Mesothelial cell of epicardium (in vitro differentiated cells): Measurements from ENCODE around the gene CROCC2. TPM values are rescaled to one million over a fixed set of nuclear protein-coding genes. Genes with fewer than 3 reads are reported as not detected.

Source experiments
- DNase-seq, 2 experiments: peaks; one replicate each; pipeline ENCODE4 v3.0.0; 2021; ENCODE audit warnings: low spot score in 2 of 2; ENCODE audit not compliant: unreplicated experiment in 2 of 2
- H3K27ac Mint-ChIP-seq: 2 replicates; pipeline ENCODE4 v1.8.0; 2021; ENCODE audit warnings: mixed read lengths
- H3K27me3 Mint-ChIP-seq: 2 replicates; pipeline ENCODE4 v1.8.0; 2021; ENCODE audit warnings: low read depth, mixed read lengths
- H3K36me3 Mint-ChIP-seq: 2 replicates; pipeline ENCODE4 v1.8.0; 2021; ENCODE audit warnings: mixed read lengths
- H3K4me1 Mint-ChIP-seq: 2 replicates; pipeline ENCODE4 v1.8.0; 2021; ENCODE audit warnings: mixed read lengths
- H3K4me3 Mint-ChIP-seq: 2 replicates; pipeline ENCODE4 v1.8.0; 2021; ENCODE audit warnings: mild to moderate bottlenecking, moderate library complexity, mixed read lengths
- H3K9me3 Mint-ChIP-seq: 2 replicates; pipeline ENCODE4 v1.8.0; 2021; ENCODE audit warnings: mixed read lengths
- total RNA-seq: library from RNA; stranded (reverse); gene quantifications from 3 replicates; pipeline ENCODE4 v1.2.1, GENCODE V29; 2021
- TF ChIP-seq, protein P1 (sequence below): fragments of 200-600 bp; sonication (generic); IDR thresholded peaks from one replicate; pipeline ENCODE4 v1.5.0; 2021; ENCODE audit warnings: antibody characterized with exemption; ENCODE audit not compliant: unreplicated experiment

CROCC2 gene
- total RNA-seq, 1 donor from 2014 or later, result 0.16 TPM

DNA sequence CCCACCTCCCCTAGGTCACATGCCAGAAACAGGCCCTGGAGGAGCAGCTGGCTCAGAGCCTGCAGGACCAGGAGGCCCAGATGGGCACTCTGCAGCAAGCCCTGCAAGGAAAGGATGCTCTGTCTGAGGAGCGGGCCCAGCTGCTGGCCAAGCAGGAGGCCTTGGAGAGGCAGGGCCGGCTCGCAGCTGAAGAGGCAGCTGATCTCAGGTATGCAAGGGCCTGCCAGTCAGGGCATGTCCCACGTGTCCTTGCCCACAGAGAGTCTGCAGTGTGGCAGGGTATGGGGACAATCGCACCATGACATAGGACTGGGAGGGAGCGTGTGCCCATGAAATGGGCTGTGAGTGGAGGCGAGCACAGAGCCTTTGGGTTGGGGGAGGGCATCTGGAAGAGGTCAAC is 39.9 kb downstream of the CROCC2 start:
- peak in 1 of 2 experiments; percentile 32 for DNase-seq
- H3K4me3 Mint-ChIP-seq, result no peak overlapping the region
- H3K27me3 Mint-ChIP-seq, result peaks cover 6% of the 10 kb centered on the region

DNA sequence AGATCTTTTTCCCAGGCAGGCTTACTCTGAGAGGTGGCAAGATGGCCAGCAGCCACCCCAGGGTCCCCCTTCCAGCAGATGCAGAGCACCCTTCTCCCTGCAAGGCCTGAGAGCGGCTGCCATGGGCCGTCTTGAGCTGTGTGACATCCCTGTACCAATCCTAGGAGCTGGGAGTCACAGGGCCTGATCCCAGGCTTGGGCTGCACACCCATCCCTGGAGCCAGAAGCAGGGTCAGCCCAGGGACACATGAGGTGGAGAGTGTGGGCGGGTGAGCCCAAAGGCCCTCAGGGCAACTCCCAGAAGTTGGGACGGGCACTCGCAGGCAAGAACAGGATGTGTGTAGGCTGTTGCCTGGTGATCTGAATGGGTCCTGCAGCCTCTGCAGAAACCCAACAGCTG is 40.5 kb downstream of the CROCC2 start:
- Mint-ChIP-seq H3K36me3 (no peaks in the 10 kb centered on the region), H3K4me1 (no peaks in the 10 kb centered on the region), H3K9me3 (peaks cover 2% of the 10 kb centered on the region), H3K27ac (no peak overlapping the region), H3K27me3 (peaks cover 1% of the 10 kb centered on the region), H3K4me3 (no peak overlapping the region)
- peak in 1 of 2 experiments; percentile 29 for DNase-seq
- TF ChIP-seq, protein P1, sequence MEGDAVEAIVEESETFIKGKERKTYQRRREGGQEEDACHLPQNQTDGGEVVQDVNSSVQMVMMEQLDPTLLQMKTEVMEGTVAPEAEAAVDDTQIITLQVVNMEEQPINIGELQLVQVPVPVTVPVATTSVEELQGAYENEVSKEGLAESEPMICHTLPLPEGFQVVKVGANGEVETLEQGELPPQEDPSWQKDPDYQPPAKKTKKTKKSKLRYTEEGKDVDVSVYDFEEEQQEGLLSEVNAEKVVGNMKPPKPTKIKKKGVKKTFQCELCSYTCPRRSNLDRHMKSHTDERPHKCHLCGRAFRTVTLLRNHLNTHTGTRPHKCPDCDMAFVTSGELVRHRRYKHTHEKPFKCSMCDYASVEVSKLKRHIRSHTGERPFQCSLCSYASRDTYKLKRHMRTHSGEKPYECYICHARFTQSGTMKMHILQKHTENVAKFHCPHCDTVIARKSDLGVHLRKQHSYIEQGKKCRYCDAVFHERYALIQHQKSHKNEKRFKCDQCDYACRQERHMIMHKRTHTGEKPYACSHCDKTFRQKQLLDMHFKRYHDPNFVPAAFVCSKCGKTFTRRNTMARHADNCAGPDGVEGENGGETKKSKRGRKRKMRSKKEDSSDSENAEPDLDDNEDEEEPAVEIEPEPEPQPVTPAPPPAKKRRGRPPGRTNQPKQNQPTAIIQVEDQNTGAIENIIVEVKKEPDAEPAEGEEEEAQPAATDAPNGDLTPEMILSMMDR, result no peak

More for the DNA sequence above, 39.9 kb downstream of the CROCC2 start:
- H3K4me1 Mint-ChIP-seq, result no peaks in the 10 kb centered on the region
- TF ChIP-seq, protein P1, result no peak
- no peaks in the 10 kb centered on the region for H3K36me3 Mint-ChIP-seq
- no peak overlapping the region for H3K27ac Mint-ChIP-seq
- peaks cover 3% of the 10 kb centered on the region for H3K9me3 Mint-ChIP-seq

DNA sequence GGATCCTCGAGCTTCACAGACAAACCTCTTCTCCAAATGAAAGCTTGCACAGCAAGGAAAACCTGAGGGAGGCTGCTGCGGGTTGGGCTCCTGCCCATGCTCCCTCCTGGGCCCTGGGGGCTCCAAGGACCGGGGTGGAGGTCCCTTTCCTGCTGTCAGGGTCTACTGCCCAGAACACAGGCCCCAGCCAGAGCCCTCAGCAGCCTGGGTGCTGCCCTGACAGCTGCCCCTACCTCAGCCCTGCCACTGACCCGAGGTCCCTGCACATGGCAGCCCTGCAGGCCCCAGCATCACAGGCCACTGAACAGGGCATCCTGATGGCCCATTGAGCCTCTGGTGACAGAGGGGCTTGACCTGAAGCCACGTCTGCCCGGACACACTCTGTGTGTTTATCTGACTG is 41.0 kb downstream of the CROCC2 start:
- H3K27ac Mint-ChIP-seq, result no peak overlapping the region
- no peaks in the 10 kb centered on the region for H3K4me1 Mint-ChIP-seq
- peak in 1 of 2 experiments; percentile 1 for DNase-seq
- H3K27me3 Mint-ChIP-seq, result no peaks in the 10 kb centered on the region
- TF ChIP-seq, protein P1, result no peak
- no peak overlapping the region for H3K4me3 Mint-ChIP-seq
- no peaks in the 10 kb centered on the region for H3K36me3 Mint-ChIP-seq
- no peaks in the 10 kb centered on the region for H3K9me3 Mint-ChIP-seq

DNA sequence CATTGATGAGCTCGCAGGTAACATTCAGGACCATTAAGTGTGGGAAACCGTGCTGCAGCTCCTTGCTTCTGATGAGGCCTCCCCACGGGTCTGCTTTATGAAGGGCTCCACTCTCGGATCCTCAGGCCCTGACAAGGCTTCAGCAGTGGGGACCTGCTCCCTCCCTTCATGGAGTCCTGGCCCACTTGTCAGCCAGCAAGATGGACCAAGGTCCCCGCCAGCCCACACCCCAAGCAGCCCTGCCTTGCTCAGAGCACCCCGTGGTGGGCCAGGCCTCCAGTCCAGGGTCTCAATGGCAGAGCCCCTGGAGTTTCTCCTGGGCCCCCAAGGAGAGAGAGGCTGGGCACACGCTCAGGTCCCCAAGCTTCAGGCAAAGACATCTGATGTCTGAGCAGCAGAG is 41.5 kb downstream of the CROCC2 start:
- peak in 1 of 2 experiments; percentile 29 for DNase-seq
- Mint-ChIP-seq H3K4me3 (no peak overlapping the region), H3K9me3 (no peaks in the 10 kb centered on the region), H3K27me3 (no peaks in the 10 kb centered on the region), H3K4me1 (no peaks in the 10 kb centered on the region), H3K36me3 (no peaks in the 10 kb centered on the region), H3K27ac (no peak overlapping the region)
- TF ChIP-seq, protein P1, result no peak

DNA sequence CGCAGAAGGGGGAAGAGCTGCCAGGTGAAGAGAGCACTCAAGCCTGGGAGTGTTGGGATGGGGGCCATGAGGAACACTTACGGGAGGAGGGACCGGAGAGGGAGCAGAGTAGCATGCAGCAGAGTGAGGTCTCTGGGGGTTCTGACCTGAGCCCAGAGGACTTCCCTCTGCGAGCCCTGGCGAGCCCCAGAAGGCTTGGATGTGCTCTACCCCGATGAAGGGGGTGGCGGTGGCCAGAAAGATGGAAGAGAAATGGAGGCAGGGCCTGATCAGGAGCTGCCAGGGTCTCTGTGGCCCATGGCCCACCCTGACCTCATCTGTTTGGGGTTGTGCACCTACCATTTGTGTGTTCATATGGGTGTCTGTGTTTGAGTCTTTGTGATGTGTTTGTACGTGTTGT is 42.0 kb downstream of the CROCC2 start:
- peak in 1 of 2 experiments; percentile 1 for DNase-seq
- H3K27ac Mint-ChIP-seq, result no peak overlapping the region
- no peaks in the 10 kb centered on the region for H3K9me3 Mint-ChIP-seq

More for the DNA sequence above, 42.0 kb downstream of the CROCC2 start:
- H3K4me1 Mint-ChIP-seq, result no peaks in the 10 kb centered on the region
- no peaks in the 10 kb centered on the region for H3K27me3 Mint-ChIP-seq
- no peak overlapping the region for H3K4me3 Mint-ChIP-seq
- TF ChIP-seq, protein P1, result no peak
- no peaks in the 10 kb centered on the region for H3K36me3 Mint-ChIP-seq
